Neural cell (in vitro differentiated cells): ENCODE measurements around the gene CCNY.

Source experiments
- EP300 ChIP-seq: fragments of 450-650 bp; conservative IDR thresholded peaks from 2 replicates; pipeline ENCODE4 v1.6.1; 2014; ENCODE audit warnings: antibody characterized with exemption, mild to moderate bottlenecking, moderate library complexity; ENCODE audit not compliant: poor library complexity, severe bottlenecking
- POLR2AphosphoS5 ChIP-seq: IDR thresholded peaks from 2 replicates; pipeline ENCODE4 v1.6.1; 2012
- SMC3 ChIP-seq: fragments of 450-650 bp; conservative IDR thresholded peaks from 2 replicates; pipeline ENCODE4 v1.6.1; 2014; ENCODE audit warnings: antibody characterized with exemption, mild to moderate bottlenecking, moderate library complexity; ENCODE audit not compliant: poor library complexity
- TF ChIP-seq, protein P1 (sequence below): fragments of 450-650 bp; IDR thresholded peaks from 2 replicates; pipeline ENCODE4 v1.5.1; 2014; ENCODE audit warnings: antibody characterized with exemption, mild to moderate bottlenecking, moderate library complexity; ENCODE audit not compliant: poor library complexity, severe bottlenecking

DNA sequence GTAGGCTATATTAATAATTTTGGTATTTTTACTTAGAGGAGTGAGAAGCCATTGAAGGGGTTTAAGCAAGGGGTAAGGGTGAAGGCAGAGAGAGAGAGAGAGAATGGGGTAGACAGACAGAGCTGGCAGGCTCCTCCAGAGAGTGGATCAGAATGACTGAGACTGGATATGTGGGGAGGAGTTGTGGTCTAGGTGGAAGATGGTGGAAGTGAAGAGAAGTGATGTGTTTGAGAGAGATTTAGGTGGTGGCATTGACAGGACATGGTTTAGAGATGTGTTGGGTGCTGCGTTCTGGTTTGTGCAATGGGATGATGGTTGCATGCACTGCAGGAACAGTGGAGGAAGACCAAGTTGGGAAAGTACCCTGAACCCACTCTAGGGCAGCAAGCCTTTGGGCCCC is 92.2 kb downstream of the CCNY start:
- TF ChIP-seq, protein P1, sequence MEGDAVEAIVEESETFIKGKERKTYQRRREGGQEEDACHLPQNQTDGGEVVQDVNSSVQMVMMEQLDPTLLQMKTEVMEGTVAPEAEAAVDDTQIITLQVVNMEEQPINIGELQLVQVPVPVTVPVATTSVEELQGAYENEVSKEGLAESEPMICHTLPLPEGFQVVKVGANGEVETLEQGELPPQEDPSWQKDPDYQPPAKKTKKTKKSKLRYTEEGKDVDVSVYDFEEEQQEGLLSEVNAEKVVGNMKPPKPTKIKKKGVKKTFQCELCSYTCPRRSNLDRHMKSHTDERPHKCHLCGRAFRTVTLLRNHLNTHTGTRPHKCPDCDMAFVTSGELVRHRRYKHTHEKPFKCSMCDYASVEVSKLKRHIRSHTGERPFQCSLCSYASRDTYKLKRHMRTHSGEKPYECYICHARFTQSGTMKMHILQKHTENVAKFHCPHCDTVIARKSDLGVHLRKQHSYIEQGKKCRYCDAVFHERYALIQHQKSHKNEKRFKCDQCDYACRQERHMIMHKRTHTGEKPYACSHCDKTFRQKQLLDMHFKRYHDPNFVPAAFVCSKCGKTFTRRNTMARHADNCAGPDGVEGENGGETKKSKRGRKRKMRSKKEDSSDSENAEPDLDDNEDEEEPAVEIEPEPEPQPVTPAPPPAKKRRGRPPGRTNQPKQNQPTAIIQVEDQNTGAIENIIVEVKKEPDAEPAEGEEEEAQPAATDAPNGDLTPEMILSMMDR: no peak
- TF ChIP-seq POLR2AphosphoS5 (no peak), EP300 (no peak), SMC3 (no peak)
